Measurements from ENCODE around the gene CLDN3. TPM values are rescaled to one million over a fixed set of nuclear protein-coding genes. Genes with fewer than 3 reads are reported as not detected.

The CLDN3 gene
- total RNA-seq, 2 experiments from 2014 or later, result not detected

DNA sequence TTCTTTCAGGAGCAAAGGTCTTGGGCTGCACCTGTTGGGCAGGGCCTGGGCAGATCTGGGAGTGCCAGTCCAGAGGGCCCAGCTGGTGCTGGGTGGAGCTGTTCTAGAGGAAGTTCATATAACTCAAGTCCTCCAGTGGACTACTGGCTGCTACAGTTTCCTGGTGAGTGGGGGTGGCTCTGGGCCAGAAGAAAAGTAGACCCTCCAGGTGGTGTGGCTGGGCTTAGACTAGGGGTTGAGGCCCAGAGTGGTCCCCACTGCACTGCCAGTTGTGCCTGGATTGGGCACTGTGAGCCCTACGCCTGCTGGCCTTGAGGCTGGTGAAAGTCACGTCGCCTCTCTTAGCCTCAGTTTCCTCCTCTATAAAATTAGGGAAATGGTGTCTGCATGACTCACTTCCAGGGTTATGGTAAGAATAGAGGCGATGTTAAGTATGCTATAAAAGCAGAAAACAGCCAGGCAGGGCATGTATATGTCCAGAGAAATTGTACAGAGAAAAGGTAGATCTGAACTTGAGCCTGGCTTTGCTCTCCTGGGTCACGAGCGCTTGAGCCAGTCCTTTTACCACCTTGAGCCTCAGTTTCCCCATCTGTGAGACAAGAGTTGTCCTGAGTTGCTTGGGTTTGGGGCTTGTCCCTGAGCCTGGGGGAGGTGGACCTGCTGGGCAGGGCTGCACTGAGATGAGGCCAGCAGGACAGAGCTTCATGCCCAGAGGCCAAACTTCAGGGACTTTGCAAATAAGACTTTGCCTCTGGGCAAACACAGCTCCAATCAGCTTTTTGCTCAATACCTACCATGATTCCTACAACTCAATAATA lies 3.8 kb upstream of the CLDN3 start:
- POLR2A ChIA-PET, result interaction anchor here (0.5 kb wide), 1 partner anchor 744 kb away, joined by 10 read pairs; no protein-coding TSS in a partner anchor
- CTCF ChIA-PET, result no interaction called here

GRCh38 chr7:73770860-73771670 lies 995 bp upstream of the CLDN3 start:
- CTCF ChIA-PET, result no interaction called here
- POLR2A ChIA-PET, result no interaction called here

GRCh38 chr7:73769481-73770001 lies 529 bp downstream of the CLDN3 start:
- ChIA-PET CTCF (no interaction called here), POLR2A (no interaction called here)

DNA sequence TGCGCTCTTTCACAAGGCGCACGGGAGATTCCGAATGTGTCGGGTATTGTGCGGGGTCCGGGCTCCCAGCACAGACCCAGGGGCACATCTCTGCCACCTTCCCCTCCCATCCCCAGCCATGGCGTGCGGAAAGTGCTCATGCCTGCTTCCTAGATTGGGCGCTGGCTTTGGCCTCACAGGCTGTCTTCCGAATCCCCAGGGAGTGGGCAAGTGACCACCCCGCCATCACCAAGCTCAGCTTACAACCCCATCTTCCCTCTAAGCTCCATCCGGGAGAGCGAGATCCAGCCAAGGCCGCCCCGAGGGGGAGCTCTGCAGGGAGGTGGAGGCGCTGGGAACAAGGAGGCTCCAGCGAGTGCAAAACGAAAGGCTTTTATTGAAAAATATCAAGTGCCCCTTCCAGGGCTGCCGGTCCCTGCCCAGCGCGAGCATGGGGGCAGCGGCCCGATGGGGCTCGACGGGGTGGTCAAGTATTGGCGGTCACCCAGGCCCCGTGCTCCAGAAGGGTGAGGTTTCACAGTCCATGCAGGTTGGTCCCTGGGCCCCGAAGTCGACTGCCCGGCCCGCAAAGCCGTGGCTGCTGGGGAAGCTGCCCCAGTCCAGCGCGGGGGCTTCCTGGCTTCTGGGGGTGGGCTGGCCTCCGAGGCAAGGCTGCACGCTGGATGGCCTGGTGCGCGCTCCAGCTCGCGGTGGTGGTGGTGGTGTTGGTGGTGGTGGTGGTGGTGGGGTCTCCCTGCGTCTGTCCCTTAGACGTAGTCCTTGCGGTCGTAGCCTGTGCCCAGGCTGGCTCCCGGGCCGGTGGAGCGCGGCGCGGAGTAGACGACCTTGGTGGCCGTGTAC lies 1.2 kb downstream of the CLDN3 start:
- ChIA-PET CTCF (no interaction called here), POLR2A (interaction anchor here (0.6 kb wide), 1 partner anchor 182 kb away, joined by 5 read pairs; no protein-coding TSS in a partner anchor)

DNA sequence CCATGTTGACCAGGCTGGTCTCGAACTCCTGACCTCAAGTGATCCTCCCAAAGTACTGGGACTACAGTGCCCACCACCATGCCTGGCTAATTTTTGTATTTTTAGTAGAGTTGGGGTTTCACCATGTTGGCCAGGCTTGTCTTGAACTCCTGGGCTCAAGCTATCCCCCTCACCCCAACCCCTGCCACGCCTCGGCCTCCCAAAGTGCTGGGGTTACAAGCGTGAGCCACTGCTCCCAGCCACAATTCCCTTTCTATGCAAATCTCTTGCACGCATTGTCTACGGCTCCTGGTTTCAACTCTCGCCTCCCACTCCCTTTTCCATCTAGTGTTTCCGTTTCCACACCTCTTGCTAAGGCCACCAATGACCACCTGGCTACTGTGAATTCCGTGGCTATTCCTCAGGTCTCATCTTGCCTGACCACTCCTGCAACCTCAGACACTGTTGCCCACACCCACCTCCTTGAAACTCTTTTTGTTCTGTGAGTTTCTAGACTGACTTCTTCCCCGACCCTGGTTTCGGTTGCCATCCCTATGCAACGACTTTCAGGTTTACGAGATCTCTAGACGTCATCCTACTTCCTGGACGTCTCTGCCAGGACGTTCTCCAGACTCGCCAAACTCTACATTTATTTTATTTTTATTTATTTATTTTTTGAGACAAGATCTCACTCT lies 3.4 kb downstream of the CLDN3 start:
- CTCF ChIA-PET, result no interaction called here
- POLR2A ChIA-PET, result no interaction called here

DNA sequence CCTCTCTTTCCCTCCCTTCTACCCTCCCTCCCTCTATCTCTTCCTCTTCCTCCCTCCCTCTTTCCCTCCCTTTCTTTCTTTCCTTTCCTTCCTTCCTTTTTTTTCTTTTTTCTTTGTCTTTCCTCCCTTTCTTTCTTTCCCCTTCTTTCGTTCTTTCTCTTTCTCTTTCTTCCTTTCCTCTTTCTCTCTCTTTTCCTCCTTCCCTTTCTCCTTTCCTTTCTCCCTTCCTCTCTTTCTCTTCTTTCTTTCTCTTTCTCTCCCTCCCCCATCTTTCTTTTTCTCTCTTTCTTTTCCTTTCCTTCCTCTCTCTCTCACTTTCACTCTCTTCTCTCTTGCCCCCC lies 7.4 kb downstream of the CLDN3 start:
- ChIA-PET CTCF (no interaction called here), POLR2A (no interaction called here)

DNA sequence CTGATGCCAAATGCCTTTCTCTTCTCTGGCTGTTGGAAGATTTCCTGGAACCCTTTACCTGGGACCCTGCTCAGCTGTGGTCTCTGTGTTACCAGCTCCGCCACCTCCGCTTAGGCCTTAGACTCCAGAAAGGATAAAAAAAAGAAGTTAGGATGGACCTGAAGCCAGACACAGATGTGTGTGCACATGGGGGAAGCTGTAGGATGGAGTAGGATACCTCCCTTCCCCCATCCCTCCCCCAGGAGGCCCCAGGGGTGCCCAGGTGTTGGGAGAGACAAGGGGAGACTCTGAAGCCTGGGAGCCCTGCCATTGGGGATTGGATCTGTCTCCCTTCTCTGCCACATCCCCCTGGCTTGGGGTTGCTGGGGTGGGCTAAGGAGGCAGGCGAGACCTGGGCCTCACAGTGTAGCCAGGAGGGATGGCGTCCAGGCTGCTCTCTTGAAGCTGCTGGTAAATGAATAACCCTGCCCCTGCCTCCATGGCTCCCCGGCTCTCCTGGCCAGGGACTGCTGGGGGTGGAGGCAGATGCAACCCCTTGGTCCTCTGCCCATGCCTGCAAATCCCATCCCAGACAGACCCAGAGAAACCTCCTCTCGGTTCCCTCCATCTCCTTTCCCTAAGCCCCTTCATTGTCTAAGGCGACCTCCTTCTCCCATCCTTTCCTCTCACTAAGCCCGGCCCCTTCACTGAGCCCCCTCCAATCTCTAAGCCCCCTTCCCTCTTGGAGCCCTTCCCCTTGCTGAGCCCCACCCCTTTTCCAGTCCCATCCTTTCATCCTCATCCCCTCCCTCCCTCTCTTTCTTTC lies 8.0 kb downstream of the CLDN3 start:
- CTCF ChIA-PET, result interaction anchor here (0.6 kb wide), 1 partner anchor 48 kb away, joined by 3 read pairs; no protein-coding TSS in a partner anchor
- POLR2A ChIA-PET, result no interaction called here

DNA sequence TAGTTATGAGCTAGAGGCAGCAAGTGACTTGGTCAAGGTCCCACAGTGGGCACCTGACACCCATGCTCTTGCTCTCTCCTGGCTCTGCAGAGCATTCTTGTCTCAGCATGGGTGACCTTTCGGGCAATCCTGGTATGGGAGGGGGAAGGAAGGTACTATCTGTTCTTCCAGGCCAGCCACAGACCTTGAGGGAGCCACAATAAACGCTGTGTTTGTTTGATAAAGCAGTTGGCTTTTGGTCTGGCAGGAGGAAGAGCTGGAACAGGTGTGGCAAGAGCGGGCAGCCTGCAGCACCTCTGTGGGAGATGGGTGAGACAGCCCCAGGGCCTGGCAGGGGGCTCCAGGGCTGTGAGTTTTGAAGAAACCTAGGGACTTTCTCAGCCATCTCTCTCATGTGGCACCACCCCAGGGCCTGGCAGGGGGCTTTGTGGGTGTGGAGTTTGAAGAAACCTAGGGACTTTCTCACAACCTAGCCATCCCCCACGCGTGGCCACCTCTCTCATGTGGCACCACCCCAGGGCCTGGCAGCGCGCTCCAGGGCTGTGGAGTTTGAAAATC lies 11.4 kb downstream of the CLDN3 start:
- CTCF ChIA-PET, result no interaction called here

GRCh38 chr7:73749931-73750776 lies 19.9 kb downstream of the CLDN3 start:
- ChIA-PET CTCF (no interaction called here), POLR2A (no interaction called here)

More for the DNA sequence above, 11.4 kb downstream of the CLDN3 start:
- POLR2A ChIA-PET, result no interaction called here

DNA sequence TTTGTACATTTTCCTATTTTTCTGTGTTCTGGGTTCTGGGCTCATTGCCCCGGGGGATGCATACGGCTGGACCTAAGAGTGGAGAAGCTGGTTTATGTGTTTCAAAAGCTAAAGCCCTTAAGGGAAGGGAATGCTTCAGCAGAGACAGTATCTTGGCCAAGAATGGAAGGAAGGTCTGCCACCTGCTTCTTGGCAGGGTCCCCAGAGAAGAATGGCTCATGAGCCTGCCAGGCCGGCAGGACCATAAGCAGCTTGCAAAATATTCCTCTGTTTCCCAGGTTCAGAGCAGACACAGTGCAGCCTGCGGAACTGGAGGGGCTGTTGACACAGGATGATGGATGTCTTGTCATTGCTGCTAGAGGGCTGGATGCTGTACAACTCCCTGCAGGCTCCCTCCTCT lies 23.7 kb downstream of the CLDN3 start:
- ChIA-PET CTCF (interaction anchor here (1.5 kb wide), 1 partner anchor 12 kb away, joined by 4 read pairs; no protein-coding TSS in a partner anchor), POLR2A (no interaction called here)

DNA sequence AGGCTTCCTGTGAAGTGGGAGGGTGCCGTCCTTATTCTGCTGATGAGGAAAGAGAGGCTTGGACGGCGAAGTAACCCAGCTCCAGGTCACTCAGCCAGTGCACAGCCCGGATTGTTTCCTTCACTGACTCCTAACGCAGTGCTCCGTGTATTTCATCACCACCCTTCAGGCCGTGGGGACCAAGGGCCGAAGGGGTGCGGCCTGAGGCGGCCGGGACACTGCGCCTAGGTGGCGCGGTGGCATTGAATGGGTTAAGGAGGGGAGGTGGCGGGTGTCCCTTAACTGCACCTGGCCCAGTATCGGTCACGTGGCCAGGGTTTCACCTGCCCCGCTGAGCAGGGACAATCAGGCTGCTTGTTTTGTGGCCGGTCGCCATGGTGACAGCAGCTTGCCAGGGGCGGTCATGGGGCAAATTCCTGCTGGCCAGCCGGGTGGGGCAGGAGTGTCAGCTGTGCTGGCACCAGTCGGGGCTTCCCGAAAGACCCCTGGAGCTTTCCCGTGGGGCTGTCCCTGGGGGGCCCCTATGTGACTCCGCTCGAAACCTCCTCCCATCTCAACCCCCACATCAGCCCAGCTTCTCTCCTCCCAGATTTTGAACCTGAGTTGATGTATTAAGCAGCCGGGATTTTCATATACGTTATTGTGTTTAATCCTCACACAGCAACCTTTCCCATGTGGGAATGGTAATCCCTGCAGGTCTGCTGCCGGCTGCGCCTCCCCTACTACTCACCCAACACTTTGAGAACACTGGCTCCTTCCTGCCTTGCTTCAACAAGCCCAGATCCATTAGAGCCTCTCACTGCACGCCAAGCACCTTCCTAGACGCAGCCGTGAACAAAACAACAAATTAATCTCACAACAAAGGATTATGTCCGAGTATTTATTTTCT lies 27.1 kb downstream of the CLDN3 start:
- CTCF ChIA-PET, result no interaction called here

DNA sequence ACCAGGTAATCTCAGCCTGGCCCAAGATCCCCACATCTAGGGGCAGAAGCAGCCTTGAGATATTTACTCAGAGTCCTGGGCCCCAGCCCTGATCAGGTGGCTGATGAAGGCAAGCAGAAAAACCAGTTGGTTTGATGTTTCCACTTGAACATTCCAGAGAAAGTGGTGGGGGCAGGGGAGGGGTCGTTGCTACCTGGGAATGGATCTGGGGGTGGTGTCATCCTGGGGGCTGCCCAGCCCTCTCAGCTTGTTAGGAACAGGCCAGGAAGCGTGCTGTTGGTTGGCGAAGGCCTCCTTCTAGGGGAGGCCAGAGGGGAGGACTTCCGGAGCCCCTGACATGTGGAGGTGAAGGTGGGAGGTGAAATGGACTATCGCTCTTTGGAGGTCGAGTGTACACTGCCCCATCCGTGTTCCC lies 27.7 kb downstream of the CLDN3 start:
- POLR2A ChIA-PET, result no interaction called here
- CTCF ChIA-PET, result no interaction called here

More for the DNA sequence above, 27.1 kb downstream of the CLDN3 start:
- POLR2A ChIA-PET, result no interaction called here

DNA sequence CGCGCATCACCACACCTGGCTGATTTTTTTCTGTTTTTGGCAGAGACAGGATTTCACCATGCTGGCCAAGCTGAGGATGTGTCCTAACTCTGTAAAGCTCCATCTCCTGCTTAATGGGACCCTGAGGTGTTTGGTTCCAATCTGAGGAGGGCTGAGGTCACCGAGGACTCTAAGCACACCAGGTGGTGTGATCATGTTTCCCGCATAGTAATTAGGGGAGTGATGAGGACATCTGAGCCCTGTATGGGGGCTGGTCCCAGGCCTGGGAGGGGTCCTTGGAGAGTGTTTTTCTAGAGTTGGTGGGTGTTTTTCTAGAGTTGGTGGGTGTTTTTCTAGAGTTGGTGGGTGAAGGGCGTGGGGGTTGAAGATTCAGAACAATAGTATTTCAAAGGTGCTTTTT lies 28.5 kb downstream of the CLDN3 start:
- CTCF ChIA-PET, result no interaction called here

GRCh38 chr7:73740771-73741170 lies 29.3 kb downstream of the CLDN3 start:
- ChIA-PET POLR2A (no interaction called here), CTCF (interaction anchor here (1.1 kb wide), 1 partner anchor 146 kb away, joined by 4 read pairs; no protein-coding TSS in a partner anchor)

More for the DNA sequence above, 28.5 kb downstream of the CLDN3 start:
- POLR2A ChIA-PET, result no interaction called here

DNA sequence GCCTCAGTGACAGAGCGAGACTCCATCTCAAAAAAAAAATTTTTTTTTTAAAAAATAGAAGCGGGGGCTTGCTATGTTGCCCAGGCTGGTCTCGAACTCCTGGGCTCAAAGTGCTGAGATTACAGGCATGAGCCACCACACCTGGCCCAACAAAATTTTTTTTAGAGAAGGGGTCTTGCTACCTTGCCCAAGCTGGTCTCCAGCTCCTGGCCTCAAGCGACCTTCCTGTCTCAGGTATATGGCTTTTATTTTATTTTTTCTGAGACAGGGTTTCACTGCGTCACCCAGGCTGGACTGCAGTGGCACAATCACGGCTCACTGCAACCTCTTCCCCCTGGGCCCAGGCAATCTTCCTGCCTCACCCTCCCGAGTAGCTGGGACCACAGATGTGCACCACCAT lies 29.9 kb downstream of the CLDN3 start:
- ChIA-PET POLR2A (interaction anchor here (0.7 kb wide), 1 partner anchor 114 kb away, joined by 7 read pairs; no protein-coding TSS in a partner anchor), CTCF (interaction anchor here (1.1 kb wide), 1 partner anchor 145 kb away, joined by 4 read pairs; no protein-coding TSS in a partner anchor)

- POLR2A ChIA-PET, result interaction anchor here (0.7 to 1.4 kb wide), 3 partner anchors 115 to 117 kb away, joined by 3 to 7 read pairs (median 4); no protein-coding TSS in a partner anchor
- CTCF ChIA-PET, result interaction anchor here (0.7 to 3.5 kb wide), 5 partner anchors 13 to 355 kb away, joined by 3 to 19 read pairs (median 5); no protein-coding TSS in a partner anchor
Measured at GRCh38 chr7:73739387-73739767, 30.7 kb downstream of the CLDN3 start.
